ENCODE data around the gene KRTAP19-6. TPM values are rescaled to one million over a fixed set of nuclear protein-coding genes. Genes with fewer than 3 reads are reported as not detected.
"Not testable (repeated sequence)": the region's sequence is repeated elsewhere in the genome, so short reads cannot be mapped to it uniquely, and the experiment has no call there.

Gene KRTAP19-6, protein sequence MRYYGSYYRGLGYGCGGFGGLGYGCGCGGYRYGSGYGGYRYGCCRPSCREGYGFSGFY
- not detected for polyA plus RNA-seq (2012; ENCODE audit: insufficient read depth, insufficient read length)

DNA sequence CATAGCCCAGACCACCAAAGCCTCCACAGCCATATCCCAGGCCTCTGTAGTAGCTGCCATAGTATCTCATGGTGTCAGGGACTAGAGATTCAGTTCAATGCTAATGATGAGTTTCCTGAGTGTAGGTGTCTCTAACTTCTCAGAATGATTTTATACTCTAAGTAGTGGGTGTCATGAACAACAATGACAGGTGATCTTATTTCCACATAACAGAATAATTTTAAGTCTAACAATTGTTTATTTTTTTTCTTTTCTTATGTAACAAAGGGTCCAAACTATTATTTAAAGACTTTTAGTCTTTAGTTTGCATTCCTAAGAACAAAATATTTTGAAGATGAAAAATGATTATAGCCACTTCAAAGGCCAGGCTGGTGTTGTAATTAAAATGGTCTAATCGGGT lies at the start of gene KRTAP19-6:
KRTAP19-6 (minus strand) TSS at position 101 of the 400 bp plus-strand sequence; CDS start at position 70, 31 bp downstream.
- DNase-seq (ENCODE audit: low read depth, low spot score): no peak
- H3K4me3 ChIP-seq (ENCODE audit: low read length): no peak within 1 kb of the TSS

DNA sequence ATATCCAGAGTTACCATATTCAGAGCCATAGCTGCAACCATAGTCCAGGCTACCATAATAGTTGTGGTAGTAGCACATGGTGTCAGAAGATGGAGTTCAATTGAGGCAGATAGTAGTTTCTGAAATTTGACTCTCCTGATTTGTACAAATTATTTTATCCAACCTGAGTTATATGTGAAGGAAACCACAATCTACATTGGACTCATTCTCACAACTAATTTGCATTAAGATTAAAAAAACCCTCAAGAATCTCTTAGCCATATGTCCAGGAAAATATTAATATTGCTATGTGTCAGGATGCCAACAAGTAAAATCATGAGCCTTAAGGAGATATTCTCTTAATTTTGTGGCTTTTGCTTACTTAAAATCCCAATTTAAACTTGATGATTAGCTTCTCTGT lies 48.6 kb upstream of the KRTAP19-6 start, which contains the start of gene KRTAP22-2:
KRTAP22-2 (minus strand) TSS at position 101 of the 400 bp plus-strand sequence.
- H3K4me3 ChIP-seq (ENCODE audit: low read length): no peak within 1 kb of the TSS
- no peak for DNase-seq (ENCODE audit: low read depth, low spot score)

DNA sequence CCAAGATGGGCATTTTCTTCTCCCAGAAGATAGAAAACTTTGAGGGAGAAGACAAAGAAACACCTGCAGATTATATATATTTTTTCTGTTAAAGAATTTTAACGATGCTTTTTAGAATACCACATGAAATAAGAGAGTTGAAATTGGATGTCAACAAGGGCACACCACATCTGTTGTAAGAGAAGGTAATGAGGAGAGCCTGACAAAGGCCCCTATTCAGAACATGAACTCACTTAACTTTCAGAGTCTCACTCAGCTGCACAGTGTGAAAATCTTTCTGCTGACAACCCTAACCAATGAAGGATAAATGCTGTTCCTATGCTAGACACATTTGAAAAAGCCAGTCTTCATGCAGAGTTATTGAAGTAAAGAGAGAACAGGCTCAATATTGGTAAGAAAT lies 41.2 kb upstream of the KRTAP19-6 start:
- no peak overlapping the region for H3K4me3 ChIP-seq (ENCODE audit: low read length)
- no peak for DNase-seq (ENCODE audit: low read depth, low spot score)

DNA sequence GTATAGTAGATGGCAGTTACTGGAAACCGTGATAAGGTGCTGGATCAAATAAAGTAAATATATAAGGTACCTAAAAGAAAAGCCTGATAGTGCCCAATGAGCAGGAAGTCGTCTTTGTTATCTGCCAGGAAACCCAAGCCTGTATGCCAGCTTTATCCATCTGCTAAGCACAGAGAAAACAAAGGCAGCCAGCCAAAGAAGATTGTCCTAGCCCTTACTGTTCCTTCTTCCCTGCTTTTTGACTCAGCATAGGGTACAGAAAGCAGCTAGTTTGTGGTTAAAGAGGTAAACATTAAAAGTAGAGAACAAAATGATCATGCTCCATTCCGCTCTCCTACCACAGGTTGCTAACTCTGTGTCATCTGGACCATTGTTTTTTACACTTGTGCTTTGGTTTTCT lies 38.5 kb upstream of the KRTAP19-6 start:
- no peak overlapping the region for H3K4me3 ChIP-seq (ENCODE audit: low read length)
- no peak for DNase-seq (ENCODE audit: low read depth, low spot score)

DNA sequence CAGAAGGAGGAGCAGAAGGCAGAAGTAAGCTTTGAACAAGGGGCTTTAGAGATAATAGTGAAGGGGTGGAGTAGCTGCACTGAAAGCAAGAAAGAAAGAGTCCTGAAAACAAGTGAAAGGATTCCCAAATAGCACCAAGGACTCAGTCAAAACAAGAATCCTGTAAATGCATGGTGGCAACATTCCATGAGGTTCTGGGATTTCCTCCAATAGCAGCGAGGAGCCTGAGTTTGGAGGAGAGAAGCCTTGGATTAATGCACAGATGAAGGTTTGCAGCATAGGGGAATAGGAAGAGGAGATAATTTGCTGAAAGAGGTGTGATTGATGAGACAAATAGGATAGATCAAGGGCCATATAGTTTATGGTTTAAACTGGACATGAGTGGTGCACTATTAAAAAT lies 37.7 kb upstream of the KRTAP19-6 start:
- H3K4me3 ChIP-seq (ENCODE audit: low read length): no peak overlapping the region
- no peak for DNase-seq (ENCODE audit: low read depth, low spot score)

DNA sequence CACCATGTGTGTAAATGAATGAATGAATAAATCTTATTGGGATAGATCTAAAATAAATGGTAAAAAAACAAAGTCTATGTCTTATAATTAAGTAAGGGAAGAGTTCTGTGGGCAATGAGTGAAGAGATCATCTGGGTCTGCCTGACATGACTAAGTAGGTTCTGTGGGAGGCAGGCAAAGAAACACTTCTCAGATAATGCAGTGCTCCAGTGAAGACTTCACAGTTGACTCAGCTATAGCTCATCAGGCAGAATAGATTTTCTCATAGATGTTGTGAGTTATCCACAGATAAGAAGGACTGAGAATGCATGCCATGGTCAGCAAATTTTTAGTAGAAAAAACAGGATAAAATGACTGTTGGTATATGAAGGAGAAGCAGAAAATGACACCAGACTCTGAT lies 36.1 kb upstream of the KRTAP19-6 start:
- no peak for DNase-seq (ENCODE audit: low read depth, low spot score)
- no peak overlapping the region for H3K4me3 ChIP-seq (ENCODE audit: low read length)

DNA sequence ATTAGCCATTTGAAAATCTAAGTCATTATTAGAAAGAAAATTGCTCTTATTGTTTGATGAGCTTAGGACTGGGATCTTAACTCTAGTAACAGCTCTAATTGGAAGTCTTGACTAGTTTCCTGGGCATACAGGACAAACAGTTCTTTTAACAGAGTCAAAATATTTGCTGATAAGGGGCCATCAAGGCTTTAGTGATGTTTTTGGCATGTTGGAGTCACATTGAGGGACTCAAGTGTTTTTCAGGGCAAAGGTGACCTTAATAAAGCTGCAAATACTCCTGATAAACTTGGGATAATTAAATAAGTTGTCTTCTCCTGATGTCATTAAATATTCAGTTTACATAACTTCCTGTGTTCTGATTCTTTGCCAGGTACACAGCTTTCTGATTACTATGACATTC lies 26.0 kb upstream of the KRTAP19-6 start:
- DNase-seq (ENCODE audit: low read depth, low spot score): no peak

DNA sequence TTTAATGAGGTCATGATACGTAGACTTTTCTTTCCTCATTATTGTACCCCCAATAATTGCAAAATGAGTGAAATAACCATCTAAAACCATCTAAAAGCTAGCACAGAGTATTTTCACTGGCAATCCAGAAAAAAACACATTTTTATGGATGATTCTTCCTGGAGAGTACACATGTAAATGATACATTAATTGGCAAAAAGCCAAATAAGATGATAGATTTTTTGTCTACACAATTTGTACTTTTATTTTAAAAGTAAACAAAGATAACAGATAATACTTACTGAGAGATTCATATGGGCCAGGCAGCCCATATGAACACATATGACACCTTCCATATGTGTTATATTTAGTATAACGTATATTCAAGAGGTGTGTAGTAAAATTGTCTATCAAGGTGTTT lies 22.0 kb upstream of the KRTAP19-6 start:
- DNase-seq (ENCODE audit: low read depth, low spot score): no peak
- no peak overlapping the region for H3K4me3 ChIP-seq (ENCODE audit: low read length)

More for the DNA sequence above, 26.0 kb upstream of the KRTAP19-6 start:
- H3K4me3 ChIP-seq (ENCODE audit: low read length): no peak overlapping the region

DNA sequence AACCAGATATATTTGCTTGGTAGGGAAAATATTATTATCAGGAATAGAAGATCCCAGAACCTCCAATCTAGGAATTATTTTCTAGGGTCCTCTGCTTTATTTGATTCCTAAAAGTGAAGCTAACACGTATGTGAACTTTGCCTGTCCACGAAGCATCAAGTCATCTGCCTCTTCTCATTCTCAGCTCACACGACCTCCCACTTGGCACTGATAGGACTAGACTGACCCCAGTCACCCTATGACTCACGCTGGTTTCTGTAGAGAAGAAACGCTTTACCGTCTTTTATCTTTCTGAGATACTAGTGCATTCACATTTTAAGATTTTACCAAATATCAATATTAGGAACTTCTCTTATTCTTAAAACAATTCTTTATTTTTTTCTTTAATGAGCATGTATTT lies 21.4 kb upstream of the KRTAP19-6 start:
- H3K4me3 ChIP-seq (ENCODE audit: low read length): no peak overlapping the region
- no peak for DNase-seq (ENCODE audit: low read depth, low spot score)

DNA sequence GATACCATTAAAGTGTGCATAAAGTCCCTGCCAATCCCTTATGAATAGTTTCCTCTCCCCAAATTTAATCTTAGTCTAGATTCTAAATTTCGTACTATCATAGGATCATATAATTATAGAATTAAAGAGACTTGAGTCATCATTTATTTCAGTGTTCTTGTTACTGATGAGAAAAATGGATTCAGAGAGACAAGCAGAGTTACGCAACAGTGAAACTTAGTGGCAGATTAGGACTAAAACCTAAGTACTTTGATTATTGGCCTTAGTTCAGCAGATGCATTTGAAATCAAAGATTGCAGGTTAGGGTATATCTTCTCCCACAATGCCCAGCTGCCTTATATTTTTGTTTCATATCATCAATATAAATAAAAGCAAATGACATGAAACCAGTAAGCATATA lies 20.3 kb upstream of the KRTAP19-6 start:
- no peak overlapping the region for H3K4me3 ChIP-seq (ENCODE audit: low read length)
- DNase-seq (ENCODE audit: low read depth, low spot score): no peak

DNA sequence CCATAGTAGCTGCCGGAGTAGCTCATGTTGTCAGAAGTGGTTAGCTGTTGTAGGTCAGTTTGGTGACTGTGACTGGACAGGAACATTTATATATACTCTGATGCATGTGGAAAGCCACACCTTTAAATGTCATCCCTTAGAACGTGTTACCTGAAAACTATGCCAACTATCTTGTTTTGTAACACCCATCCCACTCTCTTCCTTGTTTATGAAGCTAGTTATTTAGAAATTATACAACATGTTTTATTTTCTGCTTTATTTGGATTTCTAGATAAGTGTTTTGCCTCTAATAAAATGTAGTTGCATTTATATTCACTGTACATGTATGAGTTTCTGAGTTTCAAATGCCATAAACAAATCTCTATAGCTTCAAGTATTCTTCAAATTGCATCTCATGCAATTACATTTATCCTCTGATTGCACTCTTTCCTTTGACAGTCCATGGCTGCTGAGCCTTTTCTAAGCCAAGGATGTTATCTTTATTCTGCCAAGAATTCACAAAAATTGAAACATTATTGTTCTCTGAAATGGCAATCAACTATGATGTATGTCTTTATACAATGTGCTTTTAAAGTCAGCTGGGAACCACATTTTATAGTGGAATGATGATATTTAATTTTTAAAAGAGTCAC lies 19.7 kb upstream of the KRTAP19-6 start, which contains the start of gene KRTAP19-7:
KRTAP19-7 (minus strand) TSS at position 51 of the 632 bp plus-strand sequence; CDS start at position 26, 25 bp downstream.
- no peak within 1 kb of the TSS for H3K4me3 ChIP-seq (ENCODE audit: low read length)
- no peak for DNase-seq (ENCODE audit: low read depth, low spot score)

DNA sequence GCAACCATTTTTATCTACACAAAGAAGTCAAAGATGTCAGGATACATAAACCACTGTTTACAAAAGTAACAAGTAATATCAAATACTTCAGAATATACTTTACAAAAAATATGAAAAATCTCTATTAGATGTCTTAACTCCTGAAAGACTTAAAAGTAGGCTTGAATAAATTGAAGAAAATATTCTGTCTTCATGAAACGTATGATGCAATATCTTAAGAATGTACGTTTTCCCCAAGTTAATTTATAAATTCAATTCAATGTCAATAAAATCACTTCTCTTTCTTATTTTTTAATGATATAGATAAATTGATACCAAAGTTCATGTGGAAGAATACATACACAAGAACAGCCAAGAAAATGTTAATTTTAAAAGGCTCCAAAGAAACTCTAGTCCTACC lies 13.4 kb upstream of the KRTAP19-6 start:
- no peak overlapping the region for H3K4me3 ChIP-seq (ENCODE audit: low read length)
- no peak for DNase-seq (ENCODE audit: low read depth, low spot score)

DNA sequence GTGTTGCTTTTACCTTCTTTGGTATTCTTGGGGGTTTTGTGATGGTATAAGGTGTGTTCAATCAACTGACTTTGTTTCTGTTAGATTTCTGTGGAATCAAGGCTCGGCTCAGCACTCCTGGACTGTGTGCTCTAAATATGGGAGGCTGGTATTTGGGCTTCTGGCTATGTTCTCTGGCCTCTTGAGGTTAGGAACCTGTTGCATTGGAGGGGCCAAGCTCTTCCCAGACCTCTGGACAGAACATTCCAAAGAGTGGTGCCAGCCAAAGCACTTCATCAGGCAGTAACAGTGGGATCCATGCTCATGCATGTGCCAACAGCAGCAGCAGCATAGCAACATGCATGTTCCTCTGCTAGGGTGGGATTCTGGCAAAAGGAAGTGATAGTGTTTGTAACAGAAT lies 11.1 kb upstream of the KRTAP19-6 start:
- no peak for DNase-seq (ENCODE audit: low read depth, low spot score)
- no peak overlapping the region for H3K4me3 ChIP-seq (ENCODE audit: low read length)

DNA sequence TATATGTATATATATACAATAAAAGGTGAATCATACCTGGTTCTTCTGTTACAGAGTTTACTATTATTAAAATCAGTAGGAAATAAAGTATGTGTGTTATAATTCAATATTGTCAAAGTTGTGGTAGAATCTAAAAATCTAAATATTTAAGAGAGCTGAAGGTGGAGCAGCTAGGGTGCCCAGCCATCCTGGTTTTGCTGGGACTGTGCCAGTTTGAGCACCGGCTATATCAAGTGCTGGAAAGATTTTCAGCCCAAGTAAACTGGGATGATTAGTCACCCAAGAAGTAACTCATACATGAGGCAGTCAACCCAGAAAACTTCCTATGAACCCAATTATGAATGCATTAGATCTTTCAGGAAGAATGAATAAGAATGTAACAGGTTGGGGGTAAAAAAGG lies 22.8 kb downstream of the KRTAP19-6 start:
- no peak overlapping the region for H3K4me3 ChIP-seq (ENCODE audit: low read length)
- DNase-seq (ENCODE audit: low read depth, low spot score): no peak

DNA sequence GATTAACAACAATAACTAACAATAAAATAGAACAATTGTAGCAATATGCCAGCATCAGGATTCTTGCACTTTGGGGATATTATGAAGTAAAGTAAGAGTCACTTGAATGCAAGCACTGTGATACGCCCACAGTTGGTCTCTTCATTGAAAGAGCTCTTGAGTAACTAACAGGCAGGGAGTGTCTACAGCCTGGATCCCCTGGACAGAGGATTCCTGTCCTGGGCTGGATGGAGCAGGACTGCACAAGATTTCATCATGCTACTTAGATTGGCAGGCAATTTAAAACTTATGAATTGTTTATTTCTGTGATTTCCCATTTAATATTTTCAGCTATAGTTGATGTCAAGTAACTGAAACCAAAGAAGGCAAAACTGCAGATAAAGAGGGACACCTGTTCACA lies 26.0 kb downstream of the KRTAP19-6 start:
- no peak overlapping the region for H3K4me3 ChIP-seq (ENCODE audit: low read length)
- no peak for DNase-seq (ENCODE audit: low read depth, low spot score)

DNA sequence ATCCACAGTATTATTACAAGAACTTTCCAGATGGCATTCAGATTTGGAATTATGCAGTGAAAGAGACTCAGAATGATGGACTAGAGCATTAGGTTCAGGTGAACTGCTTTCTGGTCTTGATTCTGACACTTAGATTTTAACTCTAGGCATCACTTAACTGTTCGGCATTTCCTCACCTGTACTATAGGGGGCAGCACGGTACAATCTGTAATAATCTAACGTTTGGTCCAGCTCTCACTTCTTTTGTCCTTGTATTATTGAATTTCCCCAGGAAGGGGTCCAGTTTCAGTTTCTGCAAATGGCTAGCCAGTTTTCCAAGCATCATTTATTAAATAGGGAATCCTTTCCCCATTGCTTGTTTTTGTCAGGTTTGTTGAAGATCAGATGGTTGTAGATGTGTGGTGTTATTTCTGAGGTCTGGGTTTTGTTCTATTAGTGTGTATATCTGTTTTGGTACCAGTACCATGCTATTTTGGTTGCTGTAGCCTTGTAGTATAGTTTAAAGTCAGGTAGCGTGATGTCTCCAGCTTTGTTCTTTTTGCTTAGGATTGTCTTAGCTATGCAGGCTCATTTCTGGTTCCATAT lies 36.0 kb downstream of the KRTAP19-6 start:
- DNase-seq (ENCODE audit: low read depth, low spot score): peak; percentile 6

DNA sequence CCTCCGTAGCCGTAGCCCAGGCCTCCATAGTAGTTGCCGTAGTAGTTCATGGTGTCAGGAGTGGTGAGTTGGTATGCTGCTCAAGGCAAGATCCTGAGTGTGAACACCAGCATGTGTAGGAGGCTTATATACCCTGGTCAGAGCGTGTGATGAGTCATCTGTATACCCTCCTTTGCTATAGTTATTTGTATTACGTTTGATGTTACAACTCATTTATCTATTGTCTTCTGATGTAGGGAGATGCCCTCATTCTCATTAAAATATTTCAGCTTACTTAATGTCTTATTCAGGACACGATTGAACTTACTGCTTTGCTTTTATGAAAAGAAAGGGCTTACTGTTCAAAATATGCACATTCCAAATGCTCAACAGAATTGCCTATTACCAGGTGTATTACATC lies 39.6 kb downstream of the KRTAP19-6 start, which contains the start of gene KRTAP19-5:
KRTAP19-5 (minus strand) TSS at position 101 of the 400 bp plus-strand sequence; CDS start at position 50, 51 bp downstream.
- no peak for DNase-seq (ENCODE audit: low read depth, low spot score)
- no peak within 1 kb of the TSS for H3K4me3 ChIP-seq (ENCODE audit: low read length)

More for the DNA sequence above, 36.0 kb downstream of the KRTAP19-6 start:
- not testable (repeated sequence) for H3K4me3 ChIP-seq (ENCODE audit: low read length)

DNA sequence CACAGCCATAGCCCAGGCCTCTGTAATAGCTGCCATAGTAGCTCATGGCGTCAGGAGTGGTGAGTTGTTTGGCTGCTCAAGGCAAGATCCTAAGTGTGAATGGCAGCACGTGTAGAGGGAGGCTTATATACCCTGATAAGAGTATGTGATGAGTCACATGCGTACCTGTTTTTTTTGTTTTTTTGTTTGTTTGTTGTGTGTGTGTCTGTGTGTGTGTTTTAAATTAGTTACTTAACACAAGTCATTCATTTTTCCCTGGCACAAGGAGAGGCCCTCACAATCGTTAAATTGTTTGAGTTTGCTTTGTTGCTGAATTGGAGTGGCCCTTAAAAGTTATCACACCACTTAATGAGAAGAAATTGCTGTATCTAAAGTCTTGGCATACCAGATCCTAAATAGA lies 44.6 kb downstream of the KRTAP19-6 start, which contains the start of gene KRTAP19-4:
KRTAP19-4 (minus strand) TSS at position 101 of the 400 bp plus-strand sequence; CDS start at position 46, 55 bp downstream.
- H3K4me3 ChIP-seq (ENCODE audit: low read length): no peak within 1 kb of the TSS
- DNase-seq (ENCODE audit: low read depth, low spot score): no peak

DNA sequence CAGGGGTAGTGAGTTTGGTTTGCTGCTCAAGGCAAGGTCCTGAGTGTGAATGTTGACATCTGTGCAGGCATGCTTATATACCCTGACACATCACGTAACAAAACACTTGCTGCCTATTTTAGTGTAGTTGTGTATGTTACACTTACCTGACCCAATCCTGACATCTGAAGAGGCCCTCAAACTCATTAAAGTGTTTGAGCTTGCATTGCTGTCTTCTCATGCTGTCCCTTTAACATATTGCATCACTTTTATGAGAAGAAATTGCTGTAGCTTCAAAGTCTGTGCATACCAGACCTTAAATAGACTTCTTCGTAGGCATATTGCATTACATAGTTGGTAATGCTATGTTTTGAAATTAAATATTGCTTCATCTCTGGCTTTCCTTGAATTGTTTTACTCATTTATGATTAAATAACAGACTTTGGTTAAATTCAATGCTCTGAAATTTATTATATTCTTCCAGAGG lies 49.7 kb downstream of the KRTAP19-6 start, which contains the start of gene KRTAP19-3:
KRTAP19-3 (minus strand) TSS at position 51 of the 466 bp plus-strand sequence. CDS start 56 bp downstream, outside the sequence.
- no peak for DNase-seq (ENCODE audit: low read depth, low spot score)
- H3K4me3 ChIP-seq (ENCODE audit: low read length): no peak within 1 kb of the TSS
